ENCODE results near the gene MATCAP1. TPM values are rescaled to one million over a fixed set of nuclear protein-coding genes. Genes with fewer than 3 reads are reported as not detected.

Gene MATCAP1
- total and polyA plus RNA-seq, 2 of the 13 experiments (the other 11 are each of a cell fraction or from before 2014, with no cell fraction given) = 11.2 to 24.5 TPM

- TF ChIP-seq ZNF784 (CRISPR knock-in tag; IDR thresholded peaks at IDR 0.05; ENCODE audit: borderline replicate concordance) (peak; percentile 89), ZNF772 (CRISPR knock-in tag; IDR thresholded peaks at IDR 0.05) (peak; percentile 90), MED1 (CRISPR knock-in tag; IDR thresholded peaks at IDR 0.05) (peak; percentile 87), KDM1A (CRISPR knock-in tag; IDR thresholded peaks at IDR 0.05) (peak; percentile 78; the same call in 1 of the 2 replicates), ZNF546 (CRISPR knock-in tag; conservative IDR thresholded peaks at IDR 0.05) (peak; percentile 75), ZNF576 (CRISPR knock-in tag; IDR thresholded peaks at IDR 0.05) (0 out of 2 replicates have a peak, but pooled peaks have one; percentile 8), ZNF451 (CRISPR knock-in tag; IDR thresholded peaks at IDR 0.05) (peak; percentile 95), RAD21 (CRISPR knock-in tag; IDR thresholded peaks at IDR 0.05) (peak; percentile 82), CERS6 (CRISPR knock-in tag; IDR thresholded peaks at IDR 0.05) (0 out of 2 replicates have a peak, but pooled peaks have one; percentile 23), KLF11 (CRISPR knock-in tag; IDR thresholded peaks at IDR 0.05) (no peak), ZNF678 (CRISPR knock-in tag; IDR thresholded peaks at IDR 0.05) (peak; percentile 93)
- TF ChIP-seq, protein P1, sequence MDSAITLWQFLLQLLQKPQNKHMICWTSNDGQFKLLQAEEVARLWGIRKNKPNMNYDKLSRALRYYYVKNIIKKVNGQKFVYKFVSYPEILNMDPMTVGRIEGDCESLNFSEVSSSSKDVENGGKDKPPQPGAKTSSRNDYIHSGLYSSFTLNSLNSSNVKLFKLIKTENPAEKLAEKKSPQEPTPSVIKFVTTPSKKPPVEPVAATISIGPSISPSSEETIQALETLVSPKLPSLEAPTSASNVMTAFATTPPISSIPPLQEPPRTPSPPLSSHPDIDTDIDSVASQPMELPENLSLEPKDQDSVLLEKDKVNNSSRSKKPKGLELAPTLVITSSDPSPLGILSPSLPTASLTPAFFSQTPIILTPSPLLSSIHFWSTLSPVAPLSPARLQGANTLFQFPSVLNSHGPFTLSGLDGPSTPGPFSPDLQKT (CRISPR knock-in tag; IDR thresholded peaks at IDR 0.05; ENCODE audit: borderline replicate concordance) = no peak
- TF ChIP-seq, protein P2, sequence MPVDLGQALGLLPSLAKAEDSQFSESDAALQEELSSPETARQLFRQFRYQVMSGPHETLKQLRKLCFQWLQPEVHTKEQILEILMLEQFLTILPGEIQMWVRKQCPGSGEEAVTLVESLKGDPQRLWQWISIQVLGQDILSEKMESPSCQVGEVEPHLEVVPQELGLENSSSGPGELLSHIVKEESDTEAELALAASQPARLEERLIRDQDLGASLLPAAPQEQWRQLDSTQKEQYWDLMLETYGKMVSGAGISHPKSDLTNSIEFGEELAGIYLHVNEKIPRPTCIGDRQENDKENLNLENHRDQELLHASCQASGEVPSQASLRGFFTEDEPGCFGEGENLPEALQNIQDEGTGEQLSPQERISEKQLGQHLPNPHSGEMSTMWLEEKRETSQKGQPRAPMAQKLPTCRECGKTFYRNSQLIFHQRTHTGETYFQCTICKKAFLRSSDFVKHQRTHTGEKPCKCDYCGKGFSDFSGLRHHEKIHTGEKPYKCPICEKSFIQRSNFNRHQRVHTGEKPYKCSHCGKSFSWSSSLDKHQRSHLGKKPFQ (CRISPR knock-in tag; IDR thresholded peaks at IDR 0.05; ENCODE audit: insufficient replicate concordance) = no peak
- TF ChIP-seq, protein P3, sequence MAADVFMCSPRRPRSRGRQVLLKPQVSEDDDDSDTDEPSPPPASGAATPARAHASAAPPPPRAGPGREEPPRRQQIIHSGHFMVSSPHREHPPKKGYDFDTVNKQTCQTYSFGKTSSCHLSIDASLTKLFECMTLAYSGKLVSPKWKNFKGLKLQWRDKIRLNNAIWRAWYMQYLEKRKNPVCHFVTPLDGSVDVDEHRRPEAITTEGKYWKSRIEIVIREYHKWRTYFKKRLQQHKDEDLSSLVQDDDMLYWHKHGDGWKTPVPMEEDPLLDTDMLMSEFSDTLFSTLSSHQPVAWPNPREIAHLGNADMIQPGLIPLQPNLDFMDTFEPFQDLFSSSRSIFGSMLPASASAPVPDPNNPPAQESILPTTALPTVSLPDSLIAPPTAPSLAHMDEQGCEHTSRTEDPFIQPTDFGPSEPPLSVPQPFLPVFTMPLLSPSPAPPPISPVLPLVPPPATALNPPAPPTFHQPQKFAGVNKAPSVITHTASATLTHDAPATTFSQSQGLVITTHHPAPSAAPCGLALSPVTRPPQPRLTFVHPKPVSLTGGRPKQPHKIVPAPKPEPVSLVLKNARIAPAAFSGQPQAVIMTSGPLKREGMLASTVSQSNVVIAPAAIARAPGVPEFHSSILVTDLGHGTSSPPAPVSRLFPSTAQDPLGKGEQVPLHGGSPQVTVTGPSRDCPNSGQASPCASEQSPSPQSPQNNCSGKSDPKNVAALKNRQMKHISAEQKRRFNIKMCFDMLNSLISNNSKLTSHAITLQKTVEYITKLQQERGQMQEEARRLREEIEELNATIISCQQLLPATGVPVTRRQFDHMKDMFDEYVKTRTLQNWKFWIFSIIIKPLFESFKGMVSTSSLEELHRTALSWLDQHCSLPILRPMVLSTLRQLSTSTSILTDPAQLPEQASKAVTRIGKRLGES (CRISPR knock-in tag; IDR thresholded peaks at IDR 0.05; ENCODE audit: borderline replicate concordance) = no peak
- TF ChIP-seq, protein P4, sequence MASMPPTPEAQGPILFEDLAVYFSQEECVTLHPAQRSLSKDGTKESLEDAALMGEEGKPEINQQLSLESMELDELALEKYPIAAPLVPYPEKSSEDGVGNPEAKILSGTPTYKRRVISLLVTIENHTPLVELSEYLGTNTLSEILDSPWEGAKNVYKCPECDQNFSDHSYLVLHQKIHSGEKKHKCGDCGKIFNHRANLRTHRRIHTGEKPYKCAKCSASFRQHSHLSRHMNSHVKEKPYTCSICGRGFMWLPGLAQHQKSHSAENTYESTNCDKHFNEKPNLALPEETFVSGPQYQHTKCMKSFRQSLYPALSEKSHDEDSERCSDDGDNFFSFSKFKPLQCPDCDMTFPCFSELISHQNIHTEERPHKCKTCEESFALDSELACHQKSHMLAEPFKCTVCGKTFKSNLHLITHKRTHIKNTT (CRISPR knock-in tag; IDR thresholded peaks at IDR 0.05) = no peak
- TF ChIP-seq, protein P5, sequence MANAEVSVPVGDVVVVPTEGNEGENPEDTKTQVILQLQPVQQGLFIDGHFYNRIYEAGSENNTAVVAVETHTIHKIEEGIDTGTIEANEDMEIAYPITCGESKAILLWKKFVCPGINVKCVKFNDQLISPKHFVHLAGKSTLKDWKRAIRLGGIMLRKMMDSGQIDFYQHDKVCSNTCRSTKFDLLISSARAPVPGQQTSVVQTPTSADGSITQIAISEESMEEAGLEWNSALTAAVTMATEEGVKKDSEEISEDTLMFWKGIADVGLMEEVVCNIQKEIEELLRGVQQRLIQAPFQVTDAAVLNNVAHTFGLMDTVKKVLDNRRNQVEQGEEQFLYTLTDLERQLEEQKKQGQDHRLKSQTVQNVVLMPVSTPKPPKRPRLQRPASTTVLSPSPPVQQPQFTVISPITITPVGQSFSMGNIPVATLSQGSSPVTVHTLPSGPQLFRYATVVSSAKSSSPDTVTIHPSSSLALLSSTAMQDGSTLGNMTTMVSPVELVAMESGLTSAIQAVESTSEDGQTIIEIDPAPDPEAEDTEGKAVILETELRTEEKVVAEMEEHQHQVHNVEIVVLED (CRISPR knock-in tag; IDR thresholded peaks at IDR 0.05; ENCODE audit: borderline replicate concordance) = peak; percentile 89
These were observed 9.7 kb downstream of the MATCAP1 start (continued) for GRCh38 chr16:67173808-67174705.

Data from HepG2 (cell line).